ENCODE data around the gene RABGGTA. TPM values are rescaled to one million over a fixed set of nuclear protein-coding genes. Genes with fewer than 3 reads are reported as not detected.
"Not testable (repeated sequence)": the region's sequence is repeated elsewhere in the genome, so short reads cannot be mapped to it uniquely, and the experiment has no call there.

Gene RABGGTA
- total RNA-seq, 2 donors from 2014 or later, result 16.1 to 18.6 TPM

DNA sequence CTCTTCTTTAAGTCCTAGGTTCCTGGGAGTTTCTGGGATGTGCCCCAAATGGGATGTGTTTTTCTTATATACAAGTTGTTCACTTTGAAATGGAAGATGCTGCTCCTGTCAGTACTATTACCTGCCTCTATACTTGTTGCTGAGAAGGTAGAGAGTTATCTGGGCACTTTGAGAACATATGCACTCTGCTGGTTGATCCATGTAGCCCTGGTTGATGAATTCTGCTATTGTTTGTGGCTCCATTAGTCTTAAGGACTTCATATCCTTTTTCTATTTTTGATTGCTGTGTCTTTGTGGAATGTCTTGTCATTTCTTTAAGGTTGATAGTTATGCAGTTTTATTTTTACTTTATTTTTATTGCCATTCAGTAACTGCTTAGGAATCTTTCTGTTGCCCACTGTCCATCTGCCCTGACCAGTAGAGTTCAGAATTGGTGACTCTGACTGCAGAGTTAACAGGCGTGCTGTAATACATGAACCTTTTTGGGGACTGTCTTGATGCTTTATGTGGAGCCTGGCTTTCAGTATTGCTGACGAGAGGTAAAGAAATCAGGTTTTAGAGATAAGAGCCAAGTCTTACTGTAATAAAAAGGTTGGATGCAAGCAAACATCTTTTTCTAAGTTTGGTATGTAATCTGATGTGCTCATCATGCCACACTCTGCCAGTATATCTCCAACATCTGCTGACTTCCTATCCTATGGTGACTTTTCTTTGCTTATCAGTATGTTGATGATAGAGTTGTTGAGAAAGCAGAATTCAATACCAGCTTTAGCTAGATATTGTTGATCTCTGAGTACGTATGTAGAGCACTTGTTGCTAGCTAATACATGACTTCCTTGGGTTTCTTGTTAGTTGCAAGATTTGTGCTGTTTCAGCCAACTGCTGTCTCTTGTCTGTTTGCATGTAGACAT is 37.0 kb downstream of the RABGGTA start:
- DNase-seq, result no peak
- intact Hi-C loops (cut with DNase I), result no loop called here
- ATAC-seq, result no peak

GRCh38 chr14:24233538-24233866 is 37.9 kb downstream of the RABGGTA start:
- intact Hi-C loops (cut with DNase I), result no loop called here
- DNase-seq (no peak), ATAC-seq (peak in 1 of 2 donors; percentile 3)

GRCh38 chr14:24232645-24233537 is 38.5 kb downstream of the RABGGTA start, which contains the start of gene GMPR2:
TSS of gene GMPR2 (plus strand) at chr14:24232929. CDS start at chr14:24233254, 325 bp downstream.
- DNase-seq (peak; percentile 84), ATAC-seq (peak; percentile 58 to 67)
- intact Hi-C loops (cut with DNase I), result no loop called here

DNA sequence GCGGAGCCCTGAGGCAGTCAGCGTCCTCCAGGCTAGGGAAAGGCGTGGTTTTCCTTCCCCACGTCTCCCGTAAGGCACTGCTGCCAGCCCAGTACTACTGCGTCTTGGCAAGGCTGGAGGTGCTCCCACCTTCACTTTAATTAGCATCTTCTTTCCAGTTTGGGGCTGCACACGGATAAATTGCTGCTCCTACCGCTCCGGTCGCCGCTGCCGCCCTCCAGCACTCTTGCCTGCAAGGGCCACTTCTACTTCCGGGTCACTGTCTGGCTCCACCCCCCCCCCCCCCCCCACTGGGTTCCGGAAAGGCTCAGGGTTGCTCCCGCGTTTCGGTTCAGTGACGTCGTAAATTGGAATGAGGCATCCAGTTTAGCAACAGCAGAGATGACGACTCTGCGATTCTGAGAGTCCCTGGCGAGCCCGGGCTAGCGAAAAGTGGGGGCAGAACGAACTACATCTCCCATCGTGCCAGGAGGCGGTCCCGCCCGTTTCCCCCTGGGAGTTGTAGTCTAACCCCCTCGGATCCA is 39.2 kb downstream of the RABGGTA start, which contains the start of gene NEDD8:
TSS of gene NEDD8 (minus strand) at position 247 of the 524 bp plus-strand sequence. CDS start at position 147, 100 bp downstream.
- ATAC-seq (peak; percentile 86 to 90), DNase-seq (peak; percentile 95)
- intact Hi-C loops (cut with DNase I), result no loop called here

GRCh38 chr14:24231263-24232120 is 39.9 kb downstream of the RABGGTA start:
- ATAC-seq, result peak in 1 of 2 donors; percentile 6
- intact Hi-C loops (cut with DNase I), result no loop called here
- no peak for DNase-seq

GRCh38 chr14:24228902-24229301 is 42.5 kb downstream of the RABGGTA start:
- DNase-seq (no peak), ATAC-seq (no peak)
- intact Hi-C loops (cut with DNase I), result no loop called here

DNA sequence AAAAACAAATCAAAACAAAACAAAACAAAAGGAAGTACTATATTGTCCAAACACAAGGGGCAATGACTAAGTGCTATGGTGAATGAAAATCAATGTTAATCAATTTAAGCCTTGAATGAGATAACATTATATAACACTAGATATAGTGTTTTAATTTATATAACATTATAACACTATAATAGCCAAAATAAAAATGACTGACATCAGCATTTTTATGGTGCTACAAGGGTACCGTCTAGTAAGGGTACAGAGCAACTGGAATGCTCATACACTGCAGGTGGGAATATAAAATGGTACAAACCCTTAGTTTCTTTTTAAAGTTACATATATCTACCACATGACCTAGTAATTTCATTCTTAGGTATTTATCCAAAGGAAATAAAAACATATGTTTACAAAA is 44.9 kb downstream of the RABGGTA start:
- no peak for DNase-seq
- intact Hi-C loops (cut with DNase I), result no loop called here
- ATAC-seq, result no peak

DNA sequence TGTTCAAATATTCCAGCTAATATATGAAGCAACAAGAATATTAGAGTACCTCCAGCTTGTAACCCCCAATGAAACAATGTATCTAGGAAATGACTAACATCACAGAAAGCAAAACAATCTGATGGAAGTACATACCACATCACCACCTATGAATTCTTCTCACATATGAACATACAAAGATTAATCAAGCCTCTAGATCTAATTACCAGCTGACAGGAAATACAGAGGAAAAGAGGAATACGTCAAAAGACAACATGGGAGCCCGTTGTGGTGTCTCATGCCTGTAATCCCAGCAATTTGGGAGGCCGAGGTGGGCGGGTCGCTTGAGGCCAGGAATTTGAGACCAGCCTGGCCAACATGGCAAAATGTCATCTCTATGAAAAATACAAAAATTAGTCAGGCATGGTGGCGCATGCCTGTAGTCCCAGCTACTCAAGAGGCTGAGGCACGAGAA is 46.8 kb downstream of the RABGGTA start:
- intact Hi-C loops (cut with DNase I), result no loop called here
- no peak for DNase-seq
- no peak for ATAC-seq

DNA sequence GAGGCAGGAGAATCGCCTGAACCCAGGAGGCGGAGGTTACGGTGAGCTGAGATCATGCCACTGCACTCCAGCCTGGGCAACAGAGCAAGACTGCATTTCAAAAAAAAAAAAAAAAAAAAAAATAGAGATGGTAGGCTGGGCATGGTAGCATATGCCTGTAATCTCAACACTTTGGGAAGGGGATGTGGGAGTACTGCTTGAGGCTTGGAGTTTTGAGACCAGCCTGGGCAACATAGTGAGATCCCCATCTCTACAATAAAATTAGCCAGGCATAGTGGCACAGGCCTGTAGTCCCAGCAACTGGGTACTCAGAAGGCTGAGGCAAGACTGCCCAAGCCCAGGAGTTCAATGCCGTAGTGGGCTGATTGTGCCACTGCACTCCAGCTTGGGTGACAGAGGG is 48.4 kb downstream of the RABGGTA start:
- DNase-seq; intact Hi-C loops (cut with DNase I); ATAC-seq: not testable (repeated sequence)

- DNase-seq, result no peak
- no peak for ATAC-seq
- intact Hi-C loops (cut with DNase I), result no loop called here
Observed at GRCh38 chr14:24219521-24219920, 51.9 kb downstream of the RABGGTA start.

- DNase-seq (no peak), ATAC-seq (no peak)
- intact Hi-C loops (cut with DNase I), result no loop called here
Observed at GRCh38 chr14:24219080-24219479, 52.3 kb downstream of the RABGGTA start.

- ATAC-seq; intact Hi-C loops (cut with DNase I); DNase-seq: not testable (repeated sequence)
Observed at GRCh38 chr14:24216876-24217275, 54.5 kb downstream of the RABGGTA start.

DNA sequence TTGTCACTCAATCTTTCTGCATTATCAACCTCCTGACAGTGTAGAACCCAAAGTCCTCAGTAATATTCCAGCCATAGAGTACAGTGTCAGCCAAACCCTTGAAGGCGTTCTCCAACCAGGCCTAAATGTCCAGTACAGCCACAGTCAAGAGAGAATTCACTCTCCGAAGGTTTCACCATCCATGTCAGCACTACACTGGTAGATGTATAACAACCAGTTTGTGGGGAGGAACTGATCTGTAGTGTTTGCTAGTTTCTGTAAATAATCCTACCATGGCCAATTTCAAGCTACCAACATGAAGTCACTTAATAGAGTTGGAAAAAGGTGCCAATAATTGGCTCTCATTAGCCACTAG is 55.1 kb downstream of the RABGGTA start:
- DNase-seq (no peak), ATAC-seq (no peak)
- intact Hi-C loops (cut with DNase I), result no loop called here

Other genes starting within 250 kb of the RABGGTA start
- under 1 TPM; 0.08 to 0.62 TPM for gene CARMIL3, start 219.6 kb downstream of the RABGGTA start, total RNA-seq
- gene CPNE6, start 200.0 kb downstream of the RABGGTA start, total RNA-seq, result not detected
- gene PCK2, start 177.3 kb downstream of the RABGGTA start, total RNA-seq, result 10 to 100 TPM; 11.5 to 13.0 TPM
- gene DCAF11, start 156.8 kb downstream of the RABGGTA start, total RNA-seq, result 10 to 100 TPM; 59.6 to 60.2 TPM
- 1 to 10 TPM; 1.6 to 1.8 TPM for gene NRL, start 156.6 kb downstream of the RABGGTA start, total RNA-seq
- gene FITM1, start 140.9 kb downstream of the RABGGTA start, total RNA-seq, result 100 to 1,000 TPM; 103 to 131 TPM
- 100 to 1,000 TPM in 1 of 2 donors, 10 to 100 TPM in 1; 91.6 to 103 TPM for gene PSME1, start 135.4 kb downstream of the RABGGTA start, total RNA-seq
- gene EMC9, start 130.0 kb downstream of the RABGGTA start, total RNA-seq, result 10 to 100 TPM; 14.3 to 22.0 TPM
- 10 to 100 TPM; 65.5 to 84.2 TPM for gene PSME2, start 125.0 kb downstream of the RABGGTA start, total RNA-seq
- 10 to 100 TPM; 31.6 to 41.7 TPM for gene RNF31, start 124.1 kb downstream of the RABGGTA start, total RNA-seq
- 10 to 100 TPM; 44.7 to 84.6 TPM for gene IRF9, start 110.3 kb downstream of the RABGGTA start, total RNA-seq
- 1 to 10 TPM; 8.4 to 8.9 TPM for gene REC8, start 99.5 kb downstream of the RABGGTA start, total RNA-seq
- 10 to 100 TPM; 11.8 to 30.2 TPM for gene IPO4, start 82.8 kb downstream of the RABGGTA start, total RNA-seq
- gene TM9SF1, start 76.2 kb downstream of the RABGGTA start, total RNA-seq, result 10 to 100 TPM; 30.7 to 34.0 TPM
- under 1 TPM in 1 of 2 donors, not detected in 1; 0.21 TPM for gene TSSK4, start 65.9 kb downstream of the RABGGTA start, total RNA-seq
- gene CHMP4A, start 58.1 kb downstream of the RABGGTA start, total RNA-seq, result 10 to 100 TPM; 34.7 to 38.4 TPM
- 10 to 100 TPM; 14.5 to 18.2 TPM for gene MDP1, start 55.5 kb downstream of the RABGGTA start, total RNA-seq
- 100 to 1,000 TPM; 162 to 186 TPM for gene NEDD8, start 39.2 kb downstream of the RABGGTA start, total RNA-seq
- 10 to 100 TPM; 24.1 to 34.1 TPM for gene GMPR2, start 38.7 kb downstream of the RABGGTA start, total RNA-seq
- gene TINF2, start 29.0 kb downstream of the RABGGTA start, total RNA-seq, result 10 to 100 TPM; 45.3 to 49.2 TPM
- gene TGM1, start 8.4 kb downstream of the RABGGTA start, total RNA-seq, result 1 to 10 TPM; 5.5 to 6.4 TPM
- gene DHRS1, start 28.2 kb upstream of the RABGGTA start, total RNA-seq, result 1 to 10 TPM; 7.9 to 8.4 TPM
- gene NOP9, start 28.3 kb upstream of the RABGGTA start, total RNA-seq, result 10 to 100 TPM; 17.5 to 21.7 TPM
- 1 to 10 TPM; 6.4 to 6.9 TPM for gene CIDEB, start 36.4 kb upstream of the RABGGTA start, total RNA-seq
- gene LTB4R2, start 38.5 kb upstream of the RABGGTA start, total RNA-seq, result 1 to 10 TPM; 1.6 to 2.8 TPM
- 1 to 10 TPM; 2.8 to 3.2 TPM for gene LTB4R, start 39.9 kb upstream of the RABGGTA start, total RNA-seq
- 10 to 100 TPM; 19.2 to 43.9 TPM for gene ADCY4, start 63.5 kb upstream of the RABGGTA start, total RNA-seq
- gene RIPK3, start 68.4 kb upstream of the RABGGTA start, total RNA-seq, result 1 to 10 TPM; 6.5 to 6.7 TPM
- gene NFATC4, start 96.6 kb upstream of the RABGGTA start, total RNA-seq, result 10 to 100 TPM; 23.9 to 30.9 TPM
- gene NYNRIN, start 127.4 kb upstream of the RABGGTA start, total RNA-seq, result 10 to 100 TPM in 1 of 2 donors, 1 to 10 TPM in 1; 6.5 to 12.0 TPM
- 1 to 10 TPM; 2.2 to 2.5 TPM for gene CBLN3, start 158.1 kb upstream of the RABGGTA start, total RNA-seq
- 10 to 100 TPM; 24.8 to 27.1 TPM for gene KHNYN, start 158.4 kb upstream of the RABGGTA start, total RNA-seq
- 10 to 100 TPM; 72.0 to 78.8 TPM for gene SDR39U1, start 171.2 kb upstream of the RABGGTA start, total RNA-seq
- gene CMA1, start 236.7 kb upstream of the RABGGTA start, total RNA-seq, result 1 to 10 TPM in 1 of 2 donors, under 1 TPM in 1; 0.42 to 5.2 TPM

All from left cardiac atrium (tissue), 4 donors.